NCI-H2196 (cell line): ENCODE measurements around the gene CRACDL.
"Not testable (repeated sequence)": the region's sequence is repeated elsewhere in the genome, so short reads cannot be mapped to it uniquely, and the experiment has no call there.

Experiments used
- DNase-seq: peaks from one replicate; lab custom pipeline; 2025; ENCODE audit not compliant: unreplicated experiment; lab: John Stamatoyannopoulos, UW

Gene CRACDL

DNA sequence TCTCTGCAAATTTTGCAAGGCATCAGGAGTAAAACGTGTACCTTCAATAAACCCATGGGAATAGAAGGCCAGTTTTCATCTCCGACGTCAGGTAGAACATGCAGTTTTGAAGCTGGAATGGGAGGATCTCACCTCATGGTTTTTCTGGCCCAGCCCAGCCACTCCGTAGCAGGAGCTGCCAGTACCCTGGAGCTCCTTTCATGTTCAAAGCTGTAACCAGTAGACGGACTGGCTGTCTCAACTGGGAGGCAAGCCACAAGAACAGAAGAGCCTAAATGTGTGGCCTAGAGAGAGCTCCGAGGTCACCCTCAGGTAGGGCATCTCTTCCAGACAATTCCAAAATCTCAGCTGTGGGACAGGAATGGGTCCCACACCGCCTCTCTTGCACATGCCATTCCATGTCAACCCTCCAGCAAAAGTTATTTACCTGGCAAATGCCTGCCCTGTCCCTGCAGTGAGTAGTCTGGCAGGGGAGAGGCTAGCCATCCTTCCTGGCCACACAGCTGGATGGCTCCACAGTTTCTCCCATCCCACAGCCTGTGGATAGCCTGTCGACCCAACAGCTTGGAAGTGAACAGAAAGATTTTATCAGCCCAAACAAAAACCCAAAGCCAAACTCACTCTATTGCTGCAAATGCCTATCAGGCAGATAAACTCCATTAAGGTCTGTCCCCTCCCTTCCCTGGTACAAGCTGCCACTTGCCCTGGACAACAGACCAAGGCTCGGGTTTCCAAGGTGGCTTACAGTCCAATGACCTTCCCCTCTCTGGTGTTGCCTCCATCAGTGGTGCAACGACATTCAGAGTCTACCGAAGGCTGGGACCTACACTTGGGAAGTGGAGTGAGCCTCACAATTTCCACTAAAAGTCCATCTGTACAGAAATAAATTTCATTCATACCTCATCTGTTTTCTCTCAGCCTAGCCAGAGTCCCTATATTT lies 27.8 kb downstream of the CRACDL start:
- DNase-seq: peak; percentile 56

DNA sequence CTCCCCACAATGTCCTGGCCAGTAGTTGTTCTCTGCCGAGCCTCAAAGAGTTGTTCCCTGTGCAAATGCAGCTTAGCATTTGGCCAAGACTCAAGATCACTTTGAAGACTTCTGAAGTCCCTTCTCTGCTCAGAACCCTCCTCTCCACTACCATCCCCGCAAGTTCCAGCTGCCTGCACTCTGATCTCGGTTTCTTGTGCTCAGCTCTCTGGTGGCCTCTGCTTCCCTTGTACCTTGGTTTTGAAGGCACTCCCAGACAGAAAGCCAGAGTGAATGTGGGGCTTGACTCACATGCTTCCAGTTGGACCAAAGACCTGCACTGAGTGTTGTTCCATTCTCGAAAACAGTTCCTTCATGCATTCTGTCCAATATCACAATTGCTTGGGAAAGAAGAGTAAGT lies 28.6 kb downstream of the CRACDL start:
- no peak for DNase-seq

DNA sequence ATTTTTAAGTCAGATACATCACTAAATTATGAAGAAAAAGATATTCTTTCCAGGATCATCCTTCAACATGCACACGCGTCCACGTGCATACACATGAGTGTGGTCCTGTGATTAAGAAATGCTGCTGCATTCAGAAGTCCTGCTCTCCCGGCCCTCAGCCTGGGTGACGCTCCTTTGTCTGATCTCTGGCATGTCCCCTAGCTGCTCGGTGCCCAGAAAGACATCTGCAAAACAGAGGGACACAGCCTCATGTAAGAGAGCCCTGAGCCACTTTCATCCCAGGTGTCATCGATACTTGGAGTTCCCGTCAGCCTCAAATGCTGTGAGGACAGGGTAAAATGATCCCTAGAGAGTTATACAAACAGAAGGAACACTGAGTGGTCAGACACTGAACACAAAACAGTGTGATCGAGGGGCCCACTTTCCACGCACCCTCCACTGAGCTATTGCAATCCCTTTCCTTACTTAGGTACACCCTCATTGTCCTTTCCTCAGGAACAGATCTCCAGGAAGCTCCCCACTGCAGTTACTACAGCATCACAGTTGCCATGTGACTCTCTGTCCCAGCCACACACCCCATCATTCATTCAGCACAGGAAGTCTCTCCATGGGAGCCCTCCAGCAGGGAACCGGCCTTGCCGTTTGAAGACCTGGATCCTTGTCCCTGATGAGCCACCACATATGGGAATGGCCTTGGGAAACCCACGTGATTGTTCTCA lies 32.1 kb downstream of the CRACDL start:
- no peak for DNase-seq

DNA sequence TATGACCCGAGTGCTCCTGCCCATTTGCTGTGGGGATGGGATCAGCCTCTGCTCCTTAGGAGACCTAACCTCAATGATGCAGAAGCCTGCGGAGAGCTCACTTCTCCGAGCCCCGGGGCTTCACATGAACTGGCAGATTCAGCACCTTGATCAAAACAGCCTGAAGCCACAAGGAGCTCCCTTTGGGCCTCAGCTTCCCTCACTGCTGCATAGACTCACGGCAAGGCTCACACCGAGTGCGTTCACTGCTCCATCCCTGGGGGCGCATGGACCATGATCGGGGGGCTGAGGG lies 33.0 kb downstream of the CRACDL start:
- no peak for DNase-seq

GRCh38 chr2:98902209-98903063 lies 33.6 kb downstream of the CRACDL start:
- DNase-seq: no peak

- DNase-seq: no peak
Observed at GRCh38 chr2:98901702-98902101, 34.3 kb downstream of the CRACDL start.

DNA sequence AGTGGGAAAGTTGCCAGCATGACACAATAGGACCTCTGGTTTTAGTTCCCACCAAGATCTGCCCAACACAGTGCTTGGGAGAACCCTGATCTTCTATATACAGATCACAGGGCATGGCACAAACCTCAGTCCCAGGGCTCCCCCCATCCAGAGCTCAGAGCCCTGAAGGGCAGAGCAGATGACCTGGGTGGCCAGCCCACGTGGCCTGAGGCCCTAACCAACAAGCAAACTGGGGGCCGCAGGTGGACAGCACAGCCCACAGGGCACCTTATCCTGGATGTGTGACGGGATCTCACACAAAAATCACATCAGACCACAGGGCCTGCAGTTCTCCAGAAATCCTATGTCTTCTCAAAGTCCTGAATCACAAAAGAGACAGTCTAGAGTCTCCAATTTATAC lies 34.7 kb downstream of the CRACDL start:
- DNase-seq: no peak

DNA sequence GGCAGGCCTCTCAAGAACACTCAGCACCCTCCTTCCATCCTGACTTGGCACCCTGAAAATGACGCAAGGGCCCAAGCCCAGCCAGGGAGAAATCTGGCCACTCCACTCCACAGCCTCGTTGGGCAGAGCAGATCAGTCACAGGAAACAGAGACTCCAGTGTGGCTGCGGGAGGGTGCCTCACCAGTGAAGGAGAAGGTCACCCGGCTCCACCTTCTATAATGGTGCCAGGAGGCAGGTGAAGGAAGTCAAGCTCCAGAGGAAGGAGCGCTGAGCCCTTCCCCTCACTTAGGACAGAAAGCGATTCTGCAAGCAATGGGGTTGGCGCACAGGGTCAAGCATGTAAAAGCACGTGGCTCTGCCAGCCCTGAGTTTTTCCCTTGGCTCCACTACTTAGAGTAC lies 35.3 kb downstream of the CRACDL start:
- no peak for DNase-seq

GRCh38 chr2:98899703-98900078 lies 36.3 kb downstream of the CRACDL start:
- DNase-seq: not testable (repeated sequence)

- DNase-seq: peak; percentile 48
Observed at GRCh38 chr2:98899041-98899702, 36.9 kb downstream of the CRACDL start.

DNA sequence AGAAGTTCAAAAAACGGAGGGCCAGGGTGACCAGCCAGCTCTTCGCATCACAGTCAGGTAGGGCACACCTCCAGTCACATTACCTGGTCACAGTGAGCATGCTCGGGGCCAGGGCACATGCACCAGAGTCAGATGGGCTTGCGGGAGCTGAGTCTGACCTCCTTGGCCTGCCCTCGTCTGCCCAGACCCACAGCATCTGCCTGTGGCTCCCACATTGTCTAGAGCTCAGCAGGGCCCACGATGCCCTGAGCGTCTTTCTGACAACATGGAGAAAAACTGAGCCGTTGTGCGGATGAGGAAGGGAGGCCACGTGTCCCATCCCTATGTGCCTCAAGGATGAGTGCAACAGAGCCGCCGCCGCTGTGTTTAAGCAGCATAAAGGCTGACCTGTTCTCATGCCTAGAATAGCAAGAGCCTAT lies 37.6 kb downstream of the CRACDL start:
- DNase-seq: no peak

- no peak for DNase-seq
Observed at GRCh38 chr2:98897746-98898145, 38.3 kb downstream of the CRACDL start.

DNA sequence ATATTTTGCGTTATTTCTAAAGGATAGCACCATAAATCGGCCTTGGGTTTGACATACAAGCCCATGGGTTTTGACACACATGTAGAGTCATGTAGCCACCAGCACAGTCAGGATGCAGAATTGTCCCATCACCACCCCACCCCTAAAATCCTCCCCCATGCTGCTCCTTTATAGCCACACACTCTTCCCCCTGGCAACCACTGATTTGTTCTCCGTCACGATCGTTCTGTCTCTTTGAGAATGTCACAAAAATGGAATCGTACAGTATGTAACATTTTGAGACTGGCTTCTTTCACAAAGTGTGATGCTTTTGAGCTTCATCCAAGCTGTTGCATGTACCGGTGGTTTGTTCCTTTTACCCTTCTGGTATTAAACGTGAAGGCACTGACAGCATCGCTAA lies 39.1 kb downstream of the CRACDL start:
- DNase-seq: no peak

- DNase-seq: no peak
Observed at GRCh38 chr2:98896416-98896815, 39.6 kb downstream of the CRACDL start.

DNA sequence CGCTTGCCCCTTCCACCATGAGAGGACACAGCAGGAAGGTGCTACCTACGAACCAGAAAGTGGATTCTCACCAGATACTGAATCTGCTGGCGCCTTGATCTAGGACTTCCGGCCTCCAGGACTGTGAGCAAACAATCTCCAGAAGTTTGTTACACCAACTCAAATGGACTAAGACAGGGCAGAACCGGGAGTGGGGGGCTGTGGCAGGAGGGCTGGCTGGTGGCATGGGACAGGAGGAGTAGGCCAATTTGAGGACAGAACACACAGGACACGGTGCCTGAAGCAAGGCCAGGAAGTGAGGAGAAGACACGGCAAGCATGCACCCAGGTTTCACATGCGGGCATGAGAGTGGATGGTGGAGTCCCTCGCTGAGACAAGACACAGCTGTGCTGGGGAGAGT lies 40.1 kb downstream of the CRACDL start:
- no peak for DNase-seq

GRCh38 chr2:98895221-98895620 lies 40.8 kb downstream of the CRACDL start:
- no peak for DNase-seq

DNA sequence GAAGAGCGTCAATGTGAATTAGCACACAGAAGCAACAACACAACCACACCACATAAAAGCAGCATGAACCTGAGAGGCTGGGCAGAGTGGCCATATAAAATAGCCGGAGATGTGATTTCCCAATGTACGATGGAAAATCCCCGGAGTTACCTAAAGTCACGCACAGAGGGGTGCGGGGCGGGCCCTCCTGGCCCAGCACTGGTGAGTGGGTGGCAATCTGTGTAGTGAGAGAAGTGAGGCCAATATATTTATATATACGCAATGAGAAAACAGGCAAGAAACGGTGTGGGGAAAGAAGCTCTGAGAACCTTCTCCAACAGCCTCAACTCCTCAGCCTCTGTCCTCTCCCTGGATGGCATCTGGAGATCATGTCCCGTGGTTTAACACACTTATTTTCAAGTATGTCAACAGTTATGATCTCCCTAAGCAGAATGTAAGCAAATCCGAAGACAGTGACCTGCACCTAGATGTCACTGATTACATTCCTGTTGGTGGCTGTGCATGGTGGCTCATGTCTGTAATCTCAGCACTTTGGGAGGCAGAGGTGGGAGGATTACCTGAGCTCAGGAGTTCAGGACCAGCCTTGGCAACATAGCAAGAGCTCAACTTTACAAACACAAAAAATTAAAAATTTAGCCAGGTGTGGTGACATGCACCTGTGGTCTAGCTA lies 41.6 kb downstream of the CRACDL start:
- DNase-seq: no peak

GRCh38 chr2:98893911-98894321 lies 42.1 kb downstream of the CRACDL start:
- no peak for DNase-seq

GRCh38 chr2:98892871-98893270 lies 43.2 kb downstream of the CRACDL start:
- no peak for DNase-seq

GRCh38 chr2:98891591-98891990 lies 44.4 kb downstream of the CRACDL start:
- no peak for DNase-seq
